Measurements from ENCODE around the gene GBGT1. TPM values are rescaled to one million over a fixed set of nuclear protein-coding genes. Genes with fewer than 3 reads are reported as not detected.

GBGT1 gene
- polyA plus RNA-seq, 1 of the 3 experiments (the other 2 are of a cell fraction) = 0.51 TPM

DNA sequence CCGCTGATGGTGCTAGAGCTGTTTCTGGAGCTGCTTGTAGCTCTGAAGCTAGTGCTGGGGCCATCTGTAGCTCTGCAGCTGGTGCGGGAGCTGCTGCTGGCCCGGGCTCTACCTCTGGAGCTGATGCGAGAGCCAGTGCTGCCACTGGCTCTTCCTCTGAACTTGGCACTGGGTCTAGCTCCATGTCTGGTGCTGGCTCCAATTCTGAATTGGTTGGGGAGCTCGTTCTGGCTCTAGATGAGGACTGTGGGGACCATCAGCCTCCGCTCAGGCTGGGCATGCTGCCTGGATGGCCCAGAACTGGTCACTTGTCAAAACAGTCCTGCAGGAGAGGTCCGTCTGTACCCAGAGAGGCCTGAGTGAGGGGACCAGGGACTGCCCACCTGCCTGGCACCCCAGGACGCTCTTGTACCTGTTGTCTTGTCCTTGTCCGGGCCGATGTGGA lies 23.9 kb upstream of the GBGT1 start (continued):
- TF ChIP-seq CHD2 (IDR thresholded peaks at IDR 0.05; ENCODE audit: low read length, partially characterized antibody) (no peak), JUND (IDR thresholded peaks at IDR 0.05) (no peak), FOXM1 (IDR thresholded peaks at IDR 0.05; ENCODE audit: low read depth) (no peak), POLR2AphosphoS5 (IDR thresholded peaks at IDR 0.05; ENCODE audit: low read depth, low read length) (no peak)

DNA sequence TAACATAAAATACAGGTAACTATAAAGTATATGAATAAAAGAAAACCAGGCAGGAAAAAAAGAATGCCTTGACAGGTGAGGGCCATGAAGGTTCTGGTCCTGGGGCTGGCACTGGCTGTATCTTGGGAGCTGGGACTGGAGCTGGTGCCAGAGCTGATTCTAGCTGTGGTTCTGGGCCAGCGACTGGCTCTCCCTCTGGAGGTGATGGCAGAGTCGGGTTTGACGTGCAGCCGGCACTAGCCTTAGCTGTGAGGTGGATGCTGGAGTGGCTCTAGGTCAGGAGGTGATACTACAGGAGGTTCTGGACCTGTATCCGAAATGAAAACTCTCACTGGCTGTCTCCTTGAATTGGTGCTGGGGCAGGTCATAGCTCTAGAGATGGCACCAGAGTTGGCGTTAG lies 23.0 kb upstream of the GBGT1 start:
- no peak overlapping the region for H3K4me3 ChIP-seq (ENCODE audit: low read depth in 2 of 2, low read length in 1 of 2)
- no peaks in the 10 kb centered on the region for H4K20me1 ChIP-seq (ENCODE audit: insufficient read depth)
- H3F3A ChIP-seq (replicated peaks; ENCODE audit: insufficient read depth) = no peaks in the 10 kb centered on the region
- H3K36me3 ChIP-seq (replicated peaks in 1 of 2; ENCODE audit: control insufficient read depth in 1 of 2, insufficient read depth in 2 of 2, low read length in 1 of 2) = no peaks in the 10 kb centered on the region
- no peaks in the 10 kb centered on the region for H3K9me3 ChIP-seq
- no peak overlapping the region for H3K4me2 ChIP-seq
- POLR2A ChIA-PET = interaction anchor here (1.8 kb wide), 1 partner anchor 144 kb away, joined by 6 read pairs; no protein-coding TSS in a partner anchor
- TF ChIP-seq EZH2phosphoT487 (IDR thresholded peaks at IDR 0.05; ENCODE audit: borderline replicate concordance, low read depth) = no peak
- TF ChIP-seq JUND (IDR thresholded peaks at IDR 0.05) = no peak
- TF ChIP-seq GABPA (IDR thresholded peaks at IDR 0.05; ENCODE audit: low read depth) = no peak
- no peak for TF ChIP-seq NFIC (IDR thresholded peaks at IDR 0.05; ENCODE audit: borderline replicate concordance)
- TF ChIP-seq, protein P1, sequence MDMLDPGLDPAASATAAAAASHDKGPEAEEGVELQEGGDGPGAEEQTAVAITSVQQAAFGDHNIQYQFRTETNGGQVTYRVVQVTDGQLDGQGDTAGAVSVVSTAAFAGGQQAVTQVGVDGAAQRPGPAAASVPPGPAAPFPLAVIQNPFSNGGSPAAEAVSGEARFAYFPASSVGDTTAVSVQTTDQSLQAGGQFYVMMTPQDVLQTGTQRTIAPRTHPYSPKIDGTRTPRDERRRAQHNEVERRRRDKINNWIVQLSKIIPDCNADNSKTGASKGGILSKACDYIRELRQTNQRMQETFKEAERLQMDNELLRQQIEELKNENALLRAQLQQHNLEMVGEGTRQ (IDR thresholded peaks at IDR 0.05; ENCODE audit: borderline replicate concordance, low read depth, low read length) = no peak
- TF ChIP-seq MXI1 (IDR thresholded peaks at IDR 0.05; ENCODE audit: low read depth, low read length) = no peak
- no peak for TF ChIP-seq GATA2 (CRISPR knock-in tag; IDR thresholded peaks at IDR 0.05)
- TF ChIP-seq SMC3 (IDR thresholded peaks at IDR 0.05; ENCODE audit: low read depth, low read length) = no peak
- TF ChIP-seq, protein P2, sequence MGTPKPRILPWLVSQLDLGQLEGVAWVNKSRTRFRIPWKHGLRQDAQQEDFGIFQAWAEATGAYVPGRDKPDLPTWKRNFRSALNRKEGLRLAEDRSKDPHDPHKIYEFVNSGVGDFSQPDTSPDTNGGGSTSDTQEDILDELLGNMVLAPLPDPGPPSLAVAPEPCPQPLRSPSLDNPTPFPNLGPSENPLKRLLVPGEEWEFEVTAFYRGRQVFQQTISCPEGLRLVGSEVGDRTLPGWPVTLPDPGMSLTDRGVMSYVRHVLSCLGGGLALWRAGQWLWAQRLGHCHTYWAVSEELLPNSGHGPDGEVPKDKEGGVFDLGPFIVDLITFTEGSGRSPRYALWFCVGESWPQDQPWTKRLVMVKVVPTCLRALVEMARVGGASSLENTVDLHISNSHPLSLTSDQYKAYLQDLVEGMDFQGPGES (IDR thresholded peaks at IDR 0.05; ENCODE audit: low read depth, low read length) = no peak
- TF ChIP-seq, protein P3, sequence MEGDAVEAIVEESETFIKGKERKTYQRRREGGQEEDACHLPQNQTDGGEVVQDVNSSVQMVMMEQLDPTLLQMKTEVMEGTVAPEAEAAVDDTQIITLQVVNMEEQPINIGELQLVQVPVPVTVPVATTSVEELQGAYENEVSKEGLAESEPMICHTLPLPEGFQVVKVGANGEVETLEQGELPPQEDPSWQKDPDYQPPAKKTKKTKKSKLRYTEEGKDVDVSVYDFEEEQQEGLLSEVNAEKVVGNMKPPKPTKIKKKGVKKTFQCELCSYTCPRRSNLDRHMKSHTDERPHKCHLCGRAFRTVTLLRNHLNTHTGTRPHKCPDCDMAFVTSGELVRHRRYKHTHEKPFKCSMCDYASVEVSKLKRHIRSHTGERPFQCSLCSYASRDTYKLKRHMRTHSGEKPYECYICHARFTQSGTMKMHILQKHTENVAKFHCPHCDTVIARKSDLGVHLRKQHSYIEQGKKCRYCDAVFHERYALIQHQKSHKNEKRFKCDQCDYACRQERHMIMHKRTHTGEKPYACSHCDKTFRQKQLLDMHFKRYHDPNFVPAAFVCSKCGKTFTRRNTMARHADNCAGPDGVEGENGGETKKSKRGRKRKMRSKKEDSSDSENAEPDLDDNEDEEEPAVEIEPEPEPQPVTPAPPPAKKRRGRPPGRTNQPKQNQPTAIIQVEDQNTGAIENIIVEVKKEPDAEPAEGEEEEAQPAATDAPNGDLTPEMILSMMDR (IDR thresholded peaks at IDR 0.05) = no peak
- TF ChIP-seq FOXM1 (IDR thresholded peaks at IDR 0.05; ENCODE audit: low read depth) = no peak
- TF ChIP-seq, protein P4, sequence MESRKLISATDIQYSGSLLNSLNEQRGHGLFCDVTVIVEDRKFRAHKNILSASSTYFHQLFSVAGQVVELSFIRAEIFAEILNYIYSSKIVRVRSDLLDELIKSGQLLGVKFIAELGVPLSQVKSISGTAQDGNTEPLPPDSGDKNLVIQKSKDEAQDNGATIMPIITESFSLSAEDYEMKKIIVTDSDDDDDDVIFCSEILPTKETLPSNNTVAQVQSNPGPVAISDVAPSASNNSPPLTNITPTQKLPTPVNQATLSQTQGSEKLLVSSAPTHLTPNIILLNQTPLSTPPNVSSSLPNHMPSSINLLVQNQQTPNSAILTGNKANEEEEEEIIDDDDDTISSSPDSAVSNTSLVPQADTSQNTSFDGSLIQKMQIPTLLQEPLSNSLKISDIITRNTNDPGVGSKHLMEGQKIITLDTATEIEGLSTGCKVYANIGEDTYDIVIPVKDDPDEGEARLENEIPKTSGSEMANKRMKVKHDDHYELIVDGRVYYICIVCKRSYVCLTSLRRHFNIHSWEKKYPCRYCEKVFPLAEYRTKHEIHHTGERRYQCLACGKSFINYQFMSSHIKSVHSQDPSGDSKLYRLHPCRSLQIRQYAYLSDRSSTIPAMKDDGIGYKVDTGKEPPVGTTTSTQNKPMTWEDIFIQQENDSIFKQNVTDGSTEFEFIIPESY (IDR thresholded peaks at IDR 0.05; ENCODE audit: borderline replicate concordance, low read depth) = no peak
- no peak for TF ChIP-seq NRF1 (IDR thresholded peaks at IDR 0.05; ENCODE audit: low read depth, low read length)
- TF ChIP-seq CHD2 (IDR thresholded peaks at IDR 0.05; ENCODE audit: low read length, partially characterized antibody) = no peak
- no peak for TF ChIP-seq SIN3A (IDR thresholded peaks at IDR 0.05; ENCODE audit: borderline replicate concordance, low read depth, low read length)
- TF ChIP-seq POLR2AphosphoS5 (IDR thresholded peaks at IDR 0.05; ENCODE audit: low read depth, low read length) = no peak
- no peak for TF ChIP-seq RCOR1 (IDR thresholded peaks at IDR 0.05; ENCODE audit: low read length)
- TF ChIP-seq, protein P5, sequence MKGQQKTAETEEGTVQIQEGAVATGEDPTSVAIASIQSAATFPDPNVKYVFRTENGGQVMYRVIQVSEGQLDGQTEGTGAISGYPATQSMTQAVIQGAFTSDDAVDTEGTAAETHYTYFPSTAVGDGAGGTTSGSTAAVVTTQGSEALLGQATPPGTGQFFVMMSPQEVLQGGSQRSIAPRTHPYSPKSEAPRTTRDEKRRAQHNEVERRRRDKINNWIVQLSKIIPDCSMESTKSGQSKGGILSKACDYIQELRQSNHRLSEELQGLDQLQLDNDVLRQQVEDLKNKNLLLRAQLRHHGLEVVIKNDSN (IDR thresholded peaks at IDR 0.05; ENCODE audit: borderline replicate concordance, low read depth) = no peak
- H2AFZ ChIP-seq (ENCODE audit: low read depth) = no peak overlapping the region
- no peaks in the 10 kb centered on the region for H3K79me2 ChIP-seq (ENCODE audit: insufficient read depth)
- H3K27me3 ChIP-seq (ENCODE audit: insufficient read depth) = peaks cover 50% of the 10 kb centered on the region
- DNase-seq = no peak
- WGBS (ENCODE audit: low lambda C conversion rate) = no CpG with 5 or more reads among the region's 6 CpGs
- CTCF ChIA-PET = interaction anchor here (0.8 to 4.0 kb wide), 23 partner anchors 10 to 303 kb away, joined by 3 to 47 read pairs (median 5); partner anchors contain the start of genes MED22, RPL7A and SURF6
- H3K9me2 ChIP-seq = no peaks in the 10 kb centered on the region
- H3K27ac ChIP-seq (ENCODE audit: low read depth in 2 of 2, low read length in 1 of 2) = no peak overlapping the region
- no peak overlapping the region for H3K9ac ChIP-seq
- H3K4me1 ChIP-seq (ENCODE audit: control insufficient read depth in 1 of 2, insufficient read depth in 2 of 2, low read depth in 1 of 2, low read length in 1 of 2) = no peaks in the 10 kb centered on the region
